ENCODE results near the gene VSIG2.

VSIG2 gene

DNA sequence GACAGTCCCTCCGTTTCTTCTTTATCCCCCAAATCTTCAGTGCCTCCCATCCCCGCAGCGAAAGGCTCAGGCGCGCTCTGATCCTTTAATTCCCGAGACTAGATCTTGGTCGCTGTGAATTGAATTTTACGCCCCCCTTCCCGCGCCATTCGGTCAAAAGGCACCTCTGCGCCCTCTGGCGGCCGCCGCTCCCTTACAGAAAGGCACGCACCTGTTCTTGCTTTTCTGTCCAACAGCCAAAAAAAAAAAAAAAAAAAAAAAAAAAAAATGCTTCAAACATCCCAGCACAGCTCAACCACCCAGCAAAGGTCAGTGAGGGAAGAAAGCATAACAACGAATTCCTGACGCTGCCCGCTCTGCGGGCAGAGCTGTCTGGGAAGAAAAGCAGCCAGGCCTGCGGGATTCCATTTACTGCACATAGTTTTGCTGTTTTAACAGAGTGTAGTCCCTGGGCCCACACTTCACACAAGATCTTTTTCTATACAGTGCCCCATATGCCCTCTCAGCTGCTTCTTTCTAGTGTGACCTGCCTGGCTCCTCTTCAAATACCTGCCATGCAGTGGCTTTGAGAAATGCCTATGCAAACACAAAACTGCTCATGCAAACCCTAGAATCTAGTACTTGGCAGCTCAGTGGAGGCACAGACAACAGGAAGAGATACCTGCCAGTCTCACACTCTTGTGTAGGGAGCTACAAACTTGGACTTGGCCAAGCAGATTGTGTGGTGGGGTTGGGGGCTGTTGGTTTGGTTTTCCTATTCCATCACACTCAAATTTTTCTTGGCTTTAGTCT lies 11.3 kb upstream of the VSIG2 start (continued):
- TF ChIP-seq ZBTB21 (tag by site-specific recombination; IDR thresholded peaks at IDR 0.05) (no peak), HOXA7 (CRISPR knock-in tag; IDR thresholded peaks at IDR 0.05; ENCODE audit: borderline replicate concordance) (no peak), ZNF138 (tag by site-specific recombination; IDR thresholded peaks at IDR 0.05; ENCODE audit: borderline replicate concordance) (no peak), ZNF366 (tag by site-specific recombination; conservative IDR thresholded peaks at IDR 0.05) (no peak), ZNF426 (tag by site-specific recombination; IDR thresholded peaks at IDR 0.05) (no peak), ZNF335 (tag by site-specific recombination; conservative IDR thresholded peaks at IDR 0.05) (peak; percentile 67), ZXDB (tag by site-specific recombination; IDR thresholded peaks at IDR 0.05) (0 out of 2 replicates have a peak, but pooled peaks have one; percentile 33), ZNF776 (tag by site-specific recombination; IDR thresholded peaks at IDR 0.05; ENCODE audit: borderline replicate concordance) (no peak), WT1 (tag by site-specific recombination; IDR thresholded peaks at IDR 0.05) (no peak), ZNF549 (tag by site-specific recombination; IDR thresholded peaks at IDR 0.05) (no peak), OVOL3 (tag by site-specific recombination; IDR thresholded peaks at IDR 0.05) (no peak), ZNF529 (tag by site-specific recombination; IDR thresholded peaks at IDR 0.05; ENCODE audit: insufficient replicate concordance) (no peak), ZNF514 (tag by site-specific recombination; IDR thresholded peaks at IDR 0.05) (no peak), ZNF610 (tag by site-specific recombination; IDR thresholded peaks at IDR 0.05; ENCODE audit: borderline replicate concordance) (0 out of 2 replicates have a peak, but pooled peaks have one; percentile 36), ZBTB8A (tag by site-specific recombination; IDR thresholded peaks at IDR 0.05) (peak; percentile 59), BCL11A (tag by site-specific recombination; IDR thresholded peaks at IDR 0.05; ENCODE audit: low read depth) (no peak), ZNF670 (tag by site-specific recombination; IDR thresholded peaks at IDR 0.05; ENCODE audit: low read depth) (no peak), SALL2 (tag by site-specific recombination; IDR thresholded peaks at IDR 0.05; ENCODE audit: borderline replicate concordance) (no peak), ZNF624 (tag by site-specific recombination; IDR thresholded peaks at IDR 0.05) (no peak), ZFHX2 (tag by site-specific recombination; conservative IDR thresholded peaks at IDR 0.05) (no peak), ZNF184 (tag by site-specific recombination; IDR thresholded peaks at IDR 0.05) (no peak), ZNF114 (tag by site-specific recombination; IDR thresholded peaks at IDR 0.05) (no peak), KLF7 (tag by site-specific recombination; IDR thresholded peaks at IDR 0.05; ENCODE audit: borderline replicate concordance) (no peak)
- TF ChIP-seq, protein P1, sequence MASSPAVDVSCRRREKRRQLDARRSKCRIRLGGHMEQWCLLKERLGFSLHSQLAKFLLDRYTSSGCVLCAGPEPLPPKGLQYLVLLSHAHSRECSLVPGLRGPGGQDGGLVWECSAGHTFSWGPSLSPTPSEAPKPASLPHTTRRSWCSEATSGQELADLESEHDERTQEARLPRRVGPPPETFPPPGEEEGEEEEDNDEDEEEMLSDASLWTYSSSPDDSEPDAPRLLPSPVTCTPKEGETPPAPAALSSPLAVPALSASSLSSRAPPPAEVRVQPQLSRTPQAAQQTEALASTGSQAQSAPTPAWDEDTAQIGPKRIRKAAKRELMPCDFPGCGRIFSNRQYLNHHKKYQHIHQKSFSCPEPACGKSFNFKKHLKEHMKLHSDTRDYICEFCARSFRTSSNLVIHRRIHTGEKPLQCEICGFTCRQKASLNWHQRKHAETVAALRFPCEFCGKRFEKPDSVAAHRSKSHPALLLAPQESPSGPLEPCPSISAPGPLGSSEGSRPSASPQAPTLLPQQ (tag by site-specific recombination; IDR thresholded peaks at IDR 0.05): 0 out of 2 replicates have a peak, but pooled peaks have one; percentile 16
- TF ChIP-seq, protein P2, sequence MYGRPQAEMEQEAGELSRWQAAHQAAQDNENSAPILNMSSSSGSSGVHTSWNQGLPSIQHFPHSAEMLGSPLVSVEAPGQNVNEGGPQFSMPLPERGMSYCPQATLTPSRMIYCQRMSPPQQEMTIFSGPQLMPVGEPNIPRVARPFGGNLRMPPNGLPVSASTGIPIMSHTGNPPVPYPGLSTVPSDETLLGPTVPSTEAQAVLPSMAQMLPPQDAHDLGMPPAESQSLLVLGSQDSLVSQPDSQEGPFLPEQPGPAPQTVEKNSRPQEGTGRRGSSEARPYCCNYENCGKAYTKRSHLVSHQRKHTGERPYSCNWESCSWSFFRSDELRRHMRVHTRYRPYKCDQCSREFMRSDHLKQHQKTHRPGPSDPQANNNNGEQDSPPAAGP (tag by site-specific recombination; IDR thresholded peaks at IDR 0.05): peak; percentile 26; the same call in 1 of the 2 replicates
- TF ChIP-seq, protein P3, sequence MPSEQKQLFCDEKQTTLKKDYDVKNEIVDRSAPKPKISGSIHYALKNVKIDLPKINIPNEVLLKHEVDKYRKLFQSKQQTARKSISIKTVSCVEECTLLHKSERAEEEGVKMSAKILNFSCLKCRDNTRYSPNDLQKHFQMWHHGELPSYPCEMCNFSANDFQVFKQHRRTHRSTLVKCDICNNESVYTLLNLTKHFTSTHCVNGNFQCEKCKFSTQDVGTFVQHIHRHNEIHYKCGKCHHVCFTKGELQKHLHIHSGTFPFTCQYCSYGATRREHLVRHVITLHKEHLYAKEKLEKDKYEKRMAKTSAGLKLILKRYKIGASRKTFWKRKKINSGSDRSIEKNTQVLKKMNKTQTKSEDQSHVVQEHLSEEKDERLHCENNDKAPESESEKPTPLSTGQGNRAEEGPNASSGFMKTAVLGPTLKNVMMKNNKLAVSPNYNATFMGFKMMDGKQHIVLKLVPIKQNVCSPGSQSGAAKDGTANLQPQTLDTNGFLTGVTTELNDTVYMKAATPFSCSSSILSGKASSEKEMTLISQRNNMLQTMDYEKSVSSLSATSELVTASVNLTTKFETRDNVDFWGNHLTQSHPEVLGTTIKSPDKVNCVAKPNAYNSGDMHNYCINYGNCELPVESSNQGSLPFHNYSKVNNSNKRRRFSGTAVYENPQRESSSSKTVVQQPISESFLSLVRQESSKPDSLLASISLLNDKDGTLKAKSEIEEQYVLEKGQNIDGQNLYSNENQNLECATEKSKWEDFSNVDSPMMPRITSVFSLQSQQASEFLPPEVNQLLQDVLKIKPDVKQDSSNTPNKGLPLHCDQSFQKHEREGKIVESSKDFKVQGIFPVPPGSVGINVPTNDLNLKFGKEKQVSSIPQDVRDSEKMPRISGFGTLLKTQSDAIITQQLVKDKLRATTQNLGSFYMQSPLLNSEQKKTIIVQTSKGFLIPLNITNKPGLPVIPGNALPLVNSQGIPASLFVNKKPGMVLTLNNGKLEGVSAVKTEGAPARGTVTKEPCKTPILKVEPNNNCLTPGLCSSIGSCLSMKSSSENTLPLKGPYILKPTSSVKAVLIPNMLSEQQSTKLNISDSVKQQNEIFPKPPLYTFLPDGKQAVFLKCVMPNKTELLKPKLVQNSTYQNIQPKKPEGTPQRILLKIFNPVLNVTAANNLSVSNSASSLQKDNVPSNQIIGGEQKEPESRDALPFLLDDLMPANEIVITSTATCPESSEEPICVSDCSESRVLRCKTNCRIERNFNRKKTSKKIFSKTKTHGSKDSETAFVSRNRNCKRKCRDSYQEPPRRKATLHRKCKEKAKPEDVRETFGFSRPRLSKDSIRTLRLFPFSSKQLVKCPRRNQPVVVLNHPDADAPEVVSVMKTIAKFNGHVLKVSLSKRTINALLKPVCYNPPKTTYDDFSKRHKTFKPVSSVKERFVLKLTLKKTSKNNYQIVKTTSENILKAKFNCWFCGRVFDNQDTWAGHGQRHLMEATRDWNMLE (tag by site-specific recombination; conservative IDR thresholded peaks at IDR 0.05; ENCODE audit: low read depth): no peak
- TF ChIP-seq, protein P4, sequence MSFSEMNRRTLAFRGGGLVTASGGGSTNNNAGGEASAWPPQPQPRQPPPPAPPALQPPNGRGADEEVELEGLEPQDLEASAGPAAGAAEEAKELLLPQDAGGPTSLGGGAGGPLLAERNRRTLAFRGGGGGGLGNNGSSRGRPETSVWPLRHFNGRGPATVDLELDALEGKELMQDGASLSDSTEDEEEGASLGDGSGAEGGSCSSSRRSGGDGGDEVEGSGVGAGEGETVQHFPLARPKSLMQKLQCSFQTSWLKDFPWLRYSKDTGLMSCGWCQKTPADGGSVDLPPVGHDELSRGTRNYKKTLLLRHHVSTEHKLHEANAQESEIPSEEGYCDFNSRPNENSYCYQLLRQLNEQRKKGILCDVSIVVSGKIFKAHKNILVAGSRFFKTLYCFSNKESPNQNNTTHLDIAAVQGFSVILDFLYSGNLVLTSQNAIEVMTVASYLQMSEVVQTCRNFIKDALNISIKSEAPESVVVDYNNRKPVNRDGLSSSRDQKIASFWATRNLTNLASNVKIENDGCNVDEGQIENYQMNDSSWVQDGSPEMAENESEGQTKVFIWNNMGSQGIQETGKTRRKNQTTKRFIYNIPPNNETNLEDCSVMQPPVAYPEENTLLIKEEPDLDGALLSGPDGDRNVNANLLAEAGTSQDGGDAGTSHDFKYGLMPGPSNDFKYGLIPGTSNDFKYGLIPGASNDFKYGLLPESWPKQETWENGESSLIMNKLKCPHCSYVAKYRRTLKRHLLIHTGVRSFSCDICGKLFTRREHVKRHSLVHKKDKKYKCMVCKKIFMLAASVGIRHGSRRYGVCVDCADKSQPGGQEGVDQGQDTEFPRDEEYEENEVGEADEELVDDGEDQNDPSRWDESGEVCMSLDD (tag by site-specific recombination; IDR thresholded peaks at IDR 0.05): 0 out of 2 replicates have a peak, but pooled peaks have one; percentile 15
